WTC11 (cell line): Measurements from ENCODE around the gene SERPINE1.

Experiments used
- ELF4 ChIP-seq: sonication (generic); formaldehyde crosslinking; IDR thresholded peaks from 2 replicates; pipeline ENCODE4 v1.8.1; 2022; ENCODE audit warnings: low read depth, mild to moderate bottlenecking, moderate library complexity, missing genetic modification reagents
- ETV6 ChIP-seq: sonication (generic); formaldehyde crosslinking; IDR thresholded peaks from 2 replicates; pipeline ENCODE4 v1.8.1; 2022; ENCODE audit warnings: mild to moderate bottlenecking, missing genetic modification reagents
- ZNF671 ChIP-seq: fragments of 250-450 bp; sonication (Bioruptor Pico); IDR thresholded peaks from 2 replicates; pipeline ENCODE4 v1.8.0; 2021; ENCODE audit warnings: mild to moderate bottlenecking
- TF ChIP-seq, protein P1 (sequence below): sonication (generic); formaldehyde crosslinking; IDR thresholded peaks from 2 replicates; pipeline ENCODE4 v1.8.0; 2022; ENCODE audit warnings: missing genetic modification reagents
- TF ChIP-seq, protein P2 (sequence below): fragments of 200-600 bp; IDR thresholded peaks from 2 replicates; pipeline ENCODE4 v1.8.0; 2022; ENCODE audit warnings: antibody characterized with exemption
- TF ChIP-seq, protein P3 (sequence below): sonication (generic); formaldehyde crosslinking; IDR thresholded peaks from 2 replicates; pipeline ENCODE4 v1.8.1; 2023; ENCODE audit warnings: mild to moderate bottlenecking, missing genetic modification reagents, borderline replicate concordance

DNA sequence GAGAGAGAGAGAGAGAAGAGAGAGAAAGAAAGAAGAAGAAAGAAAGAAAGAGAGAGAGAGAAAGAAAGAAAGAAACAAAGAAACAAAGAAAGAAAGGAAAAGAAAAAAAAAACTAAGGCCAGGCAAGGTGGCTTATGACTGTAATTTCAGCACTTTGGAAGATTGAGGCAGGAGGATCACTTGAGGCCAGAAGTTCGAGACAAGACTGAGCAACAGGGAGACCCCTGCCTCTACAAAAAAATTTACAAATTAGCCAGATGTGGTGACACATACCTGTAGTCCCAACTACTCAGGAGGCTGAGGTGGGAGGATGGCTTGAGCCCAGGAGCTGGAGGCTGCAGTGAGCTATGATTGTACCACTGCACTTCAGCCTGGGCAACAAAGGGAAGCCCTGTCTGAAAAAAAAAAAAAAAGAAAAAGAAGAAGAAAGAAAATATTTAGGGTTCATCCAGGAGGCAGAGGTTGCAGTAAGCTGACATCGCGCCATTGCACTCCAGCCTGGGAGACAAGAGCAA, 2.8 kb downstream of the SERPINE1 start:
- TF ChIP-seq ELF4 (no peak), ETV6 (CRISPR knock-in tag) (no peak), ZNF671 (CRISPR knock-in tag) (no peak)
- TF ChIP-seq, protein P1, sequence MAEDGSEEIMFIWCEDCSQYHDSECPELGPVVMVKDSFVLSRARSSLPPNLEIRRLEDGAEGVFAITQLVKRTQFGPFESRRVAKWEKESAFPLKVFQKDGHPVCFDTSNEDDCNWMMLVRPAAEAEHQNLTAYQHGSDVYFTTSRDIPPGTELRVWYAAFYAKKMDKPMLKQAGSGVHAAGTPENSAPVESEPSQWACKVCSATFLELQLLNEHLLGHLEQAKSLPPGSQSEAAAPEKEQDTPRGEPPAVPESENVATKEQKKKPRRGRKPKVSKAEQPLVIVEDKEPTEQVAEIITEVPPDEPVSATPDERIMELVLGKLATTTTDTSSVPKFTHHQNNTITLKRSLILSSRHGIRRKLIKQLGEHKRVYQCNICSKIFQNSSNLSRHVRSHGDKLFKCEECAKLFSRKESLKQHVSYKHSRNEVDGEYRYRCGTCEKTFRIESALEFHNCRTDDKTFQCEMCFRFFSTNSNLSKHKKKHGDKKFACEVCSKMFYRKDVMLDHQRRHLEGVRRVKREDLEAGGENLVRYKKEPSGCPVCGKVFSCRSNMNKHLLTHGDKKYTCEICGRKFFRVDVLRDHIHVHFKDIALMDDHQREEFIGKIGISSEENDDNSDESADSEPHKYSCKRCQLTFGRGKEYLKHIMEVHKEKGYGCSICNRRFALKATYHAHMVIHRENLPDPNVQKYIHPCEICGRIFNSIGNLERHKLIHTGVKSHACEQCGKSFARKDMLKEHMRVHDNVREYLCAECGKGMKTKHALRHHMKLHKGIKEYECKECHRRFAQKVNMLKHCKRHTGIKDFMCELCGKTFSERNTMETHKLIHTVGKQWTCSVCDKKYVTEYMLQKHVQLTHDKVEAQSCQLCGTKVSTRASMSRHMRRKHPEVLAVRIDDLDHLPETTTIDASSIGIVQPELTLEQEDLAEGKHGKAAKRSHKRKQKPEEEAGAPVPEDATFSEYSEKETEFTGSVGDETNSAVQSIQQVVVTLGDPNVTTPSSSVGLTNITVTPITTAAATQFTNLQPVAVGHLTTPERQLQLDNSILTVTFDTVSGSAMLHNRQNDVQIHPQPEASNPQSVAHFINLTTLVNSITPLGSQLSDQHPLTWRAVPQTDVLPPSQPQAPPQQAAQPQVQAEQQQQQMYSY (CRISPR knock-in tag) = no peak
- TF ChIP-seq, protein P2, sequence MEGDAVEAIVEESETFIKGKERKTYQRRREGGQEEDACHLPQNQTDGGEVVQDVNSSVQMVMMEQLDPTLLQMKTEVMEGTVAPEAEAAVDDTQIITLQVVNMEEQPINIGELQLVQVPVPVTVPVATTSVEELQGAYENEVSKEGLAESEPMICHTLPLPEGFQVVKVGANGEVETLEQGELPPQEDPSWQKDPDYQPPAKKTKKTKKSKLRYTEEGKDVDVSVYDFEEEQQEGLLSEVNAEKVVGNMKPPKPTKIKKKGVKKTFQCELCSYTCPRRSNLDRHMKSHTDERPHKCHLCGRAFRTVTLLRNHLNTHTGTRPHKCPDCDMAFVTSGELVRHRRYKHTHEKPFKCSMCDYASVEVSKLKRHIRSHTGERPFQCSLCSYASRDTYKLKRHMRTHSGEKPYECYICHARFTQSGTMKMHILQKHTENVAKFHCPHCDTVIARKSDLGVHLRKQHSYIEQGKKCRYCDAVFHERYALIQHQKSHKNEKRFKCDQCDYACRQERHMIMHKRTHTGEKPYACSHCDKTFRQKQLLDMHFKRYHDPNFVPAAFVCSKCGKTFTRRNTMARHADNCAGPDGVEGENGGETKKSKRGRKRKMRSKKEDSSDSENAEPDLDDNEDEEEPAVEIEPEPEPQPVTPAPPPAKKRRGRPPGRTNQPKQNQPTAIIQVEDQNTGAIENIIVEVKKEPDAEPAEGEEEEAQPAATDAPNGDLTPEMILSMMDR = no peak
- TF ChIP-seq, protein P3, sequence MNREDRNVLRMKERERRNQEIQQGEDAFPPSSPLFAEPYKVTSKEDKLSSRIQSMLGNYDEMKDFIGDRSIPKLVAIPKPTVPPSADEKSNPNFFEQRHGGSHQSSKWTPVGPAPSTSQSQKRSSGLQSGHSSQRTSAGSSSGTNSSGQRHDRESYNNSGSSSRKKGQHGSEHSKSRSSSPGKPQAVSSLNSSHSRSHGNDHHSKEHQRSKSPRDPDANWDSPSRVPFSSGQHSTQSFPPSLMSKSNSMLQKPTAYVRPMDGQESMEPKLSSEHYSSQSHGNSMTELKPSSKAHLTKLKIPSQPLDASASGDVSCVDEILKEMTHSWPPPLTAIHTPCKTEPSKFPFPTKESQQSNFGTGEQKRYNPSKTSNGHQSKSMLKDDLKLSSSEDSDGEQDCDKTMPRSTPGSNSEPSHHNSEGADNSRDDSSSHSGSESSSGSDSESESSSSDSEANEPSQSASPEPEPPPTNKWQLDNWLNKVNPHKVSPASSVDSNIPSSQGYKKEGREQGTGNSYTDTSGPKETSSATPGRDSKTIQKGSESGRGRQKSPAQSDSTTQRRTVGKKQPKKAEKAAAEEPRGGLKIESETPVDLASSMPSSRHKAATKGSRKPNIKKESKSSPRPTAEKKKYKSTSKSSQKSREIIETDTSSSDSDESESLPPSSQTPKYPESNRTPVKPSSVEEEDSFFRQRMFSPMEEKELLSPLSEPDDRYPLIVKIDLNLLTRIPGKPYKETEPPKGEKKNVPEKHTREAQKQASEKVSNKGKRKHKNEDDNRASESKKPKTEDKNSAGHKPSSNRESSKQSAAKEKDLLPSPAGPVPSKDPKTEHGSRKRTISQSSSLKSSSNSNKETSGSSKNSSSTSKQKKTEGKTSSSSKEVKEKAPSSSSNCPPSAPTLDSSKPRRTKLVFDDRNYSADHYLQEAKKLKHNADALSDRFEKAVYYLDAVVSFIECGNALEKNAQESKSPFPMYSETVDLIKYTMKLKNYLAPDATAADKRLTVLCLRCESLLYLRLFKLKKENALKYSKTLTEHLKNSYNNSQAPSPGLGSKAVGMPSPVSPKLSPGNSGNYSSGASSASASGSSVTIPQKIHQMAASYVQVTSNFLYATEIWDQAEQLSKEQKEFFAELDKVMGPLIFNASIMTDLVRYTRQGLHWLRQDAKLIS (CRISPR knock-in tag) = no peak
